ENCODE data around the gene DIP2C.
"Not testable (repeated sequence)": the region's sequence is repeated elsewhere in the genome, so short reads cannot be mapped to it uniquely, and the experiment has no call there.

The DIP2C gene

GRCh38 chr10:593901-594457 lies 95.5 kb downstream of the DIP2C start:
- DNase-seq: peak; percentile 21

- DNase-seq: no peak
These were observed 96.0 kb downstream of the DIP2C start for GRCh38 chr10:593421-593820.

GRCh38 chr10:593016-593415 lies 96.5 kb downstream of the DIP2C start:
- no peak for DNase-seq

- DNase-seq: no peak
These were observed 97.8 kb downstream of the DIP2C start for GRCh38 chr10:591646-592045.

GRCh38 chr10:590721-591120 lies 98.7 kb downstream of the DIP2C start:
- DNase-seq: no peak

GRCh38 chr10:589961-590680 lies 99.3 kb downstream of the DIP2C start:
- no peak for DNase-seq

- DNase-seq: peak; percentile 76
These were observed 101.0 kb downstream of the DIP2C start for GRCh38 chr10:588246-589165.

GRCh38 chr10:586716-587115 lies 102.8 kb downstream of the DIP2C start:
- no peak for DNase-seq

GRCh38 chr10:586151-586550 lies 103.3 kb downstream of the DIP2C start:
- no peak for DNase-seq

GRCh38 chr10:585502-585901 lies 104.0 kb downstream of the DIP2C start:
- DNase-seq: no peak

GRCh38 chr10:584497-585290 lies 104.8 kb downstream of the DIP2C start:
- not testable (repeated sequence) for DNase-seq

GRCh38 chr10:583433-583832 lies 106.0 kb downstream of the DIP2C start:
- DNase-seq: no peak

GRCh38 chr10:581776-582330 lies 107.6 kb downstream of the DIP2C start:
- no peak for DNase-seq

GRCh38 chr10:580778-581177 lies 108.7 kb downstream of the DIP2C start:
- DNase-seq: peak; percentile 76

- DNase-seq: peak; percentile 60
These were observed 113.4 kb downstream of the DIP2C start for GRCh38 chr10:576130-576465.

- DNase-seq: no peak
These were observed 113.9 kb downstream of the DIP2C start for GRCh38 chr10:575402-576129.

- DNase-seq: no peak
These were observed 116.8 kb downstream of the DIP2C start for GRCh38 chr10:572696-573095.

- peak; percentile 71 for DNase-seq
These were observed 117.6 kb downstream of the DIP2C start for GRCh38 chr10:571688-572451.

- DNase-seq: no peak
These were observed 118.3 kb downstream of the DIP2C start for GRCh38 chr10:571166-571565.

- DNase-seq: peak; percentile 43
These were observed 118.8 kb downstream of the DIP2C start for GRCh38 chr10:570628-571163.
